ENCODE measurements around the gene TECPR1. TPM values are rescaled to one million over a fixed set of nuclear protein-coding genes. Genes with fewer than 3 reads are reported as not detected.

The TECPR1 gene
- total and polyA plus RNA-seq, 2 experiments from 2014 or later: 4.6 to 24.4 TPM

DNA sequence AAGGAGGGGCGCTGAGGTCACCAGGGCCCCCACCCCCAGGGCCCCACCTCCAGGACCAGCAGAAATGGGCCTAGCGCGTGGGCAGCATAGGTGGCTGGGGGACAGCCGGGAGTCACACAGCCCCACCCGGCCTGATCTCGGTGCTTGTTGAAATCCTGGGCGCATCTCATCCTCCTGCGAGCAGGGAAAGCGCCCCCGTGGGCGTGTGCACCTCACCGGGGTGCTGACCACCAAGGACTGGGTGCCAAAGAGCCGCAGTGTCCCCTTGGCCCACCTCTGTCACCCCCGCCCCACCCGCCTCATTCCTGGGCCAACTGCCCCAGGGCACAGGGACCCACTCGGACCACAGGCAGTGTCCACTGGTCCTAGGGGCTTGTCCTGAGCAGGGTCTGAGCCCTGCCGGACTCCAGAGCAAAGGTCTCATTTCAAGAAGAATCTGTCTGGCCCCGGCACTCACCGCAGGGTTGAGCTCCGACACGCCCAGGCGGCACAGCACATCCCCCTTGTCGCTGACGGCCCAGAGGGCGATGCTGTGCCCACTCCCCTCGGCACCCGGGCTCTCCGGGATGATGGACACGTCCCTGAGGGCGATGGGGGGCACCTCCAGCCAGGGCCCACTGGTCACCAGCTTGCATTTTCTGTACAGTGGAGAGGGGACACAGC, 29.4 kb downstream of the TECPR1 start (continued):
- TF ChIP-seq, protein P1, sequence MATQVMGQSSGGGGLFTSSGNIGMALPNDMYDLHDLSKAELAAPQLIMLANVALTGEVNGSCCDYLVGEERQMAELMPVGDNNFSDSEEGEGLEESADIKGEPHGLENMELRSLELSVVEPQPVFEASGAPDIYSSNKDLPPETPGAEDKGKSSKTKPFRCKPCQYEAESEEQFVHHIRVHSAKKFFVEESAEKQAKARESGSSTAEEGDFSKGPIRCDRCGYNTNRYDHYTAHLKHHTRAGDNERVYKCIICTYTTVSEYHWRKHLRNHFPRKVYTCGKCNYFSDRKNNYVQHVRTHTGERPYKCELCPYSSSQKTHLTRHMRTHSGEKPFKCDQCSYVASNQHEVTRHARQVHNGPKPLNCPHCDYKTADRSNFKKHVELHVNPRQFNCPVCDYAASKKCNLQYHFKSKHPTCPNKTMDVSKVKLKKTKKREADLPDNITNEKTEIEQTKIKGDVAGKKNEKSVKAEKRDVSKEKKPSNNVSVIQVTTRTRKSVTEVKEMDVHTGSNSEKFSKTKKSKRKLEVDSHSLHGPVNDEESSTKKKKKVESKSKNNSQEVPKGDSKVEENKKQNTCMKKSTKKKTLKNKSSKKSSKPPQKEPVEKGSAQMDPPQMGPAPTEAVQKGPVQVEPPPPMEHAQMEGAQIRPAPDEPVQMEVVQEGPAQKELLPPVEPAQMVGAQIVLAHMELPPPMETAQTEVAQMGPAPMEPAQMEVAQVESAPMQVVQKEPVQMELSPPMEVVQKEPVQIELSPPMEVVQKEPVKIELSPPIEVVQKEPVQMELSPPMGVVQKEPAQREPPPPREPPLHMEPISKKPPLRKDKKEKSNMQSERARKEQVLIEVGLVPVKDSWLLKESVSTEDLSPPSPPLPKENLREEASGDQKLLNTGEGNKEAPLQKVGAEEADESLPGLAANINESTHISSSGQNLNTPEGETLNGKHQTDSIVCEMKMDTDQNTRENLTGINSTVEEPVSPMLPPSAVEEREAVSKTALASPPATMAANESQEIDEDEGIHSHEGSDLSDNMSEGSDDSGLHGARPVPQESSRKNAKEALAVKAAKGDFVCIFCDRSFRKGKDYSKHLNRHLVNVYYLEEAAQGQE (IDR thresholded peaks at IDR 0.05; ENCODE audit: unreplicated experiment): no peak
- no peak for TF ChIP-seq CREB1 (CRISPR knock-in tag; IDR thresholded peaks at IDR 0.05; ENCODE audit: low read depth)
- TF ChIP-seq, protein P2, sequence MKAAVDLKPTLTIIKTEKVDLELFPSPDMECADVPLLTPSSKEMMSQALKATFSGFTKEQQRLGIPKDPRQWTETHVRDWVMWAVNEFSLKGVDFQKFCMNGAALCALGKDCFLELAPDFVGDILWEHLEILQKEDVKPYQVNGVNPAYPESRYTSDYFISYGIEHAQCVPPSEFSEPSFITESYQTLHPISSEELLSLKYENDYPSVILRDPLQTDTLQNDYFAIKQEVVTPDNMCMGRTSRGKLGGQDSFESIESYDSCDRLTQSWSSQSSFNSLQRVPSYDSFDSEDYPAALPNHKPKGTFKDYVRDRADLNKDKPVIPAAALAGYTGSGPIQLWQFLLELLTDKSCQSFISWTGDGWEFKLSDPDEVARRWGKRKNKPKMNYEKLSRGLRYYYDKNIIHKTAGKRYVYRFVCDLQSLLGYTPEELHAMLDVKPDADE (IDR thresholded peaks at IDR 0.05): no peak
- TF ChIP-seq EZH2phosphoT487 (IDR thresholded peaks at IDR 0.05; ENCODE audit: unreplicated experiment): no peak
- TF ChIP-seq STAT1 (IDR thresholded peaks at IDR 0.05; ENCODE audit: unreplicated experiment): no peak

DNA sequence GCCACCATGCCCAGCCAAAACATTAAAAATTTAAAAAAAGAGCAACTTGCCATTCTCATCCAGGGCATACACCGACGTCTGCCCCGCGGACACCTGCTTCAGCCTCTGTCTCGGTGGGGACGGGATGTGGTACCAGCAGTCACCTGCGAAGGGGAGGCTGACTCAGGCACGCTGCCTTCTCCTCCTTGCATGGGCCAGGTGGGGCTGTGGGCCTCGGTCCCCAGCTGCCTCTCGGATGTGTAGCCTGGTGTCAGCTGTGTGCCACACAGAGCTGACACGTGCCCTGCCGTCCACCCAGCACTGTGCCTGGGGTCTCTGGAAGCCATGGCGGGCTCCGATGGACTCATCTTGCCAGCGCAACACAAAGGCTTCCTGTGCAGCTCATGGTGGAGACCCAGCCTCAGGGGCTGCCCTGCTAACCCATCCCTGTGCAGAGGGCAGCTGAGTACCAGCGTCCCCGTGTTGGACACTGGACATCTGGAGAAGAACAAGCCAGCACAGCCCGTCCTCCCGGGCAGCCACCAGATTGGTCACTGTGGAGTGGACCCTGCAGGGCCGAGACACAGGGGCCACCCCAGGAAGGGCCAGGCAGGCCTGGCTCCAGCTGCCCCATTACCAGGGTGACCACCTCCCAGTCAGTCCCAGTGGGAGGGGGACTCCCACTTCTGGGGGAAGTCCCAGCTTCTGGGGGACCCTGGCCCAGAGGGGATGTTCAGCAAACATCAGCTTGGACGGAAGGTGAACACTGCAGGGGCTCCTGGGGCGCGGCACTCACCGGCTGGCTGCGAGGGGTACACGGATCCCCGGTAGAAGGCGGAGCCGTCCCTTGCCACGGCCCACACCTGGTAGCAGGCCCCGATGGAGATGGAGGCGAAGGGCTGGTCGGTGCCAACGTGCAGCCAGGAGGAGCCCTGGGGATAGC, 30.2 kb downstream of the TECPR1 start:
- no peaks in the 10 kb centered on the region for H3K36me3 ChIP-seq (ENCODE audit: insufficient read depth)
- no peaks in the 10 kb centered on the region for H3F3A ChIP-seq (replicated peaks; ENCODE audit: low read depth)
- no peak overlapping the region for H3K27ac ChIP-seq (ENCODE audit: low read depth)
- peaks cover 4% of the 10 kb centered on the region for H3K4me1 Mint-ChIP-seq
- peaks cover 2% of the 10 kb centered on the region for H3K27me3 Mint-ChIP-seq (ENCODE audit: insufficient read depth, low read depth, poor library complexity)
- no peaks in the 10 kb centered on the region for H4K20me1 ChIP-seq (replicated peaks; ENCODE audit: insufficient read depth)
- no peak overlapping the region for H3K27ac Mint-ChIP-seq
- ATAC-seq: no peak
- H3K4me3 Mint-ChIP-seq: no peak overlapping the region
- H2AFZ ChIP-seq: no peak overlapping the region
- H3K4me3 ChIP-seq: no peak overlapping the region
- H3K9me2 ChIP-seq (ENCODE audit: insufficient read depth): no peaks in the 10 kb centered on the region
- peaks cover 5% of the 10 kb centered on the region; the same call in 1 of the 2 replicates for H3K4me1 ChIP-seq (ENCODE audit: insufficient read depth)
- H3K4me2 ChIP-seq: no peak overlapping the region
- no peaks in the 10 kb centered on the region for H3K79me2 ChIP-seq (replicated peaks; ENCODE audit: insufficient read depth)
- no peaks in the 10 kb centered on the region for H3K9me3 Mint-ChIP-seq
- no peaks in the 10 kb centered on the region for H3K27me3 ChIP-seq (ENCODE audit: insufficient read depth)
- H3K36me3 Mint-ChIP-seq (ENCODE audit: low read depth): no peaks in the 10 kb centered on the region
- DNase-seq (ENCODE audit: low spot score): no peak
- TF ChIP-seq, protein P2 (IDR thresholded peaks at IDR 0.05): no peak
- TF ChIP-seq POLR2AphosphoS5 (IDR thresholded peaks at IDR 0.05; ENCODE audit: low read depth) (no peak), EZH2phosphoT487 (IDR thresholded peaks at IDR 0.05; ENCODE audit: unreplicated experiment) (no peak), ZNF114 (CRISPR knock-in tag; IDR thresholded peaks at IDR 0.05) (no peak)
- TF ChIP-seq, protein P1 (IDR thresholded peaks at IDR 0.05; ENCODE audit: unreplicated experiment): no peak

All from GM23338 (cell line).